MM.1S (cell line): ENCODE measurements around the gene TMEM141.

Experiments used
- EZH2 ChIP-seq: fragments of 300-600 bp; sonication (generic); optimal IDR thresholded peaks from 2 replicates; pipeline ENCODE3; 2017; ENCODE audit warnings: low read depth, mild to moderate bottlenecking, antibody characterized with exemption, low read length, mixed read lengths
- TF ChIP-seq, protein P1 (sequence below): fragments of 300-600 bp; sonication (generic); IDR thresholded peaks from 2 replicates; pipeline ENCODE4 v1.5.1; 2016; ENCODE audit warnings: antibody characterized with exemption, low read length, mixed read lengths

DNA sequence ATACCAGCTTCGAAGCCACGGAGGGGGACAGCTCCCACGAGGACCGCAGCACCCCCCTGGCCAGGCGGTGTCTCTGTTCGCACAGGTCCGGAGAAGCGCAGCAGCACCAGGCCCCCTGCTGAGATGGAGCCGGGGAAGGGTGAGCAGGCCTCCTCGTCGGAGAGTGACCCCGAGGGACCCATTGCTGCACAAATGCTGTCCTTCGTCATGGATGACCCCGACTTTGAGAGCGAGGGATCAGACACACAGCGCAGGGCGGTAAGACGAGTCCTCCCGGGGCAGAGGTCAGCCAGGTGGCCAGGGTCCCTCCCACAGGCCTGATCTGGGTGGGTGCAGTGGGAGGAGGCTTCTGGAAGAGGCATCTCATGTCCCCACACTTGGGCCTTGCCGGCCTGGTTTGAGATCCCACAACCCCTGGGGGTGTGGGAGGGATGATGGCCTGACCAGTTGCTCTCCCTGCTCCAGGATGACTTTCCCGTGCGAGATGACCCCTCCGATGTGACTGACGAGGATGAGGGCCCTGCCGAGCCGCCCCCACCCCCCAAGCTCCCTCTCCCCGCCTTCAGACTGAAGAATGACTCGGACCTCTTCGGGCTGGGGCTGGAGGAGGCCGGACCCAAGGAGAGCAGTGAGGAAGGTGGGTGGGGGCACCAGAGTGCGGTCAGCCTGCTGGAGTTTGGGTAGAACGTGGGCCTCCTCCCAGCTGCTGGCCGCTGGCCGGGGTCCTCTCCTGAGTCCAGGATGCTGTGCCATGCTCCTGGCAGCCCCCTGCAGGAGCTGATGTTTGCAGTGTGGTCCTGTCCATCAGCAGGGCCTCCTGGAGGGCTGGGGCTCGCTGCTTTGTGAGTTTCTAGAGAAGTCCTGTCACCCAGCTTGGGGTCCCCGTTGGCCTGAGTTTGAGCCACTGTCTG lies 48.3 kb downstream of the TMEM141 start:
- TF ChIP-seq, protein P1, sequence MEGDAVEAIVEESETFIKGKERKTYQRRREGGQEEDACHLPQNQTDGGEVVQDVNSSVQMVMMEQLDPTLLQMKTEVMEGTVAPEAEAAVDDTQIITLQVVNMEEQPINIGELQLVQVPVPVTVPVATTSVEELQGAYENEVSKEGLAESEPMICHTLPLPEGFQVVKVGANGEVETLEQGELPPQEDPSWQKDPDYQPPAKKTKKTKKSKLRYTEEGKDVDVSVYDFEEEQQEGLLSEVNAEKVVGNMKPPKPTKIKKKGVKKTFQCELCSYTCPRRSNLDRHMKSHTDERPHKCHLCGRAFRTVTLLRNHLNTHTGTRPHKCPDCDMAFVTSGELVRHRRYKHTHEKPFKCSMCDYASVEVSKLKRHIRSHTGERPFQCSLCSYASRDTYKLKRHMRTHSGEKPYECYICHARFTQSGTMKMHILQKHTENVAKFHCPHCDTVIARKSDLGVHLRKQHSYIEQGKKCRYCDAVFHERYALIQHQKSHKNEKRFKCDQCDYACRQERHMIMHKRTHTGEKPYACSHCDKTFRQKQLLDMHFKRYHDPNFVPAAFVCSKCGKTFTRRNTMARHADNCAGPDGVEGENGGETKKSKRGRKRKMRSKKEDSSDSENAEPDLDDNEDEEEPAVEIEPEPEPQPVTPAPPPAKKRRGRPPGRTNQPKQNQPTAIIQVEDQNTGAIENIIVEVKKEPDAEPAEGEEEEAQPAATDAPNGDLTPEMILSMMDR, result no peak
- TF ChIP-seq EZH2, result no peak
